Esophagus (tissue), 2 donors: ENCODE data around the gene SIGLEC7. TPM values are rescaled to one million over a fixed set of nuclear protein-coding genes. Genes with fewer than 3 reads are reported as not detected.

Source experiments
- H3K27ac ChIP-seq, 2 donors: one replicate each; pipeline ENCODE4 v1.5.1; 2013; ENCODE audit warnings: low read depth in 2 of 2, mild to moderate bottlenecking in 2 of 2, inconsistent platforms in 1 of 2, low read length in 1 of 2, moderate library complexity in 1 of 2
- H3K27me3 ChIP-seq, 2 donors: one replicate each; pipeline ENCODE4 v1.6.1; 2013; ENCODE audit warnings: low read length in 2 of 2, control low read depth in 1 of 2, mild to moderate bottlenecking in 1 of 2; ENCODE audit not compliant: insufficient read depth in 2 of 2, control insufficient read depth in 1 of 2
- H3K36me3 ChIP-seq, 2 donors: one replicate each; pipeline ENCODE4 v1.6.1; 2013; ENCODE audit warnings: low read length in 1 of 2; ENCODE audit not compliant: control insufficient read depth in 2 of 2, insufficient read depth in 2 of 2
- H3K4me1 ChIP-seq, 2 donors: one replicate each; pipeline ENCODE4 v1.6.1; 2013; ENCODE audit warnings: low read length in 1 of 2; ENCODE audit not compliant: control insufficient read depth in 2 of 2, insufficient read depth in 2 of 2
- H3K4me3 ChIP-seq, 2 donors: one replicate each; pipeline ENCODE4 v1.5.1; 2013; ENCODE audit warnings: low read length in 2 of 2, mild to moderate bottlenecking in 2 of 2, low read depth in 1 of 2, moderate library complexity in 1 of 2
- H3K9me3 ChIP-seq, 2 donors: one replicate each; pipeline ENCODE4 v1.6.1; 2013; ENCODE audit warnings: mild to moderate bottlenecking in 2 of 2, low read depth in 1 of 2, low read length in 1 of 2, moderate library complexity in 1 of 2; ENCODE audit not compliant: control insufficient read depth in 2 of 2, insufficient read depth in 1 of 2
- WGBS, 2 donors: extraction: QIAGEN DNeasy Blood & Tissue Kit; methylation state at CpG; one replicate each; pipeline ENCODE4 v1.1.7; 2013; 5-methylcytosine and 5-hydroxymethylcytosine counted together
- polyA plus RNA-seq, 2 donors: library from polyadenylated mRNA; stranded (reverse); fragments of 200-250 nt; gene quantifications; one replicate each; pipeline ENCODE4 v1.2.3, GENCODE V29; 2013
- donor health status: healthy with polysubstance abuse.
- donor health status: Bipolar disorder and iron deficiency.

SIGLEC7 gene
- polyA plus RNA-seq, 2 donors, result 0.12 to 0.18 TPM

- WGBS, 2 donors, result 81 to 87% methylated on average over 9 of the region's 9 CpGs
- H3K4me3 ChIP-seq, result no peak overlapping the region
- no peaks in the 10 kb centered on the region for H3K4me1 ChIP-seq
- no peak overlapping the region for H3K27ac ChIP-seq
- no peaks in the 10 kb centered on the region for H3K27me3 ChIP-seq
- no peaks in the 10 kb centered on the region for H3K9me3 ChIP-seq
- no peaks in the 10 kb centered on the region for H3K36me3 ChIP-seq
Observed at GRCh38 chr19:51192689-51193088, 50.6 kb downstream of the SIGLEC7 start.

- WGBS, 2 donors, result 50 to 56% methylated on average over 18 to 21 of the region's 21 CpGs
- no peak overlapping the region for H3K4me3 ChIP-seq
- no peaks in the 10 kb centered on the region for H3K4me1 ChIP-seq
- no peaks in the 10 kb centered on the region for H3K27me3 ChIP-seq
- H3K36me3 ChIP-seq, result no peaks in the 10 kb centered on the region
- H3K9me3 ChIP-seq, result no peaks in the 10 kb centered on the region
- H3K27ac ChIP-seq, result no peak overlapping the region
Observed at GRCh38 chr19:51194527-51195315, 52.6 kb downstream of the SIGLEC7 start.

- Histone ChIP-seq H3K27me3 (no peaks in the 10 kb centered on the region), H3K9me3 (no peaks in the 10 kb centered on the region), H3K36me3 (no peaks in the 10 kb centered on the region), H3K4me1 (no peaks in the 10 kb centered on the region), H3K27ac (no peak overlapping the region), H3K4me3 (no peak overlapping the region)
- 88 to 89% methylated on average over 9 of the region's 9 CpGs for WGBS, 2 donors
Observed at GRCh38 chr19:51195316-51195586, 53.1 kb downstream of the SIGLEC7 start.

DNA sequence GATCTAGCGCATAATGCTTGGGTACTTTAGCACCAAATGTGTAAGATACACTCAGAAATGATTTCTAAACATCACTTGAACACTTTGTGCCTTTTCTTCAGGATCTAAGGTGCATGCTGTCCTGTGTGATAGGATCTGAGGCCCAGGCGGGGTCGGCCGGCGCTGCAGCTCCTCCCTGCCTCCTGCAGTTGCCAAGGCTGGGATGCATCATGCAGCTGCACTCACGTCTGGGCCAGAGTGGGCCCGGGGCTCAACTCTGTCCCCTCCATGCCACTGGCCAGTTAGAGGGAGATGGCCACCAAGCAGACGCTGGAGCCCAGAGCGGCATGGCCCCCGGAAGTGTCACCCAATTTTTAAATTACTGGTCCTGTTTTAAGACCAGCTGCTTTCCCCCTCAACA lies 53.5 kb downstream of the SIGLEC7 start:
- no peaks in the 10 kb centered on the region for H3K4me1 ChIP-seq
- no peak overlapping the region for H3K27ac ChIP-seq
- H3K27me3 ChIP-seq, result no peaks in the 10 kb centered on the region
- no peak overlapping the region for H3K4me3 ChIP-seq
- no peaks in the 10 kb centered on the region for H3K36me3 ChIP-seq
- WGBS, 2 donors, result 86 to 87% methylated on average over 10 of the region's 10 CpGs
- no peaks in the 10 kb centered on the region for H3K9me3 ChIP-seq

- Histone ChIP-seq H3K4me1 (no peaks in the 10 kb centered on the region), H3K36me3 (no peaks in the 10 kb centered on the region), H3K9me3 (no peaks in the 10 kb centered on the region), H3K27ac (no peak overlapping the region), H3K27me3 (no peaks in the 10 kb centered on the region), H3K4me3 (no peak overlapping the region)
- 54 to 56% methylated on average over 5 of the region's 5 CpGs for WGBS, 2 donors
Observed at GRCh38 chr19:51196181-51196580, 54.1 kb downstream of the SIGLEC7 start.

DNA sequence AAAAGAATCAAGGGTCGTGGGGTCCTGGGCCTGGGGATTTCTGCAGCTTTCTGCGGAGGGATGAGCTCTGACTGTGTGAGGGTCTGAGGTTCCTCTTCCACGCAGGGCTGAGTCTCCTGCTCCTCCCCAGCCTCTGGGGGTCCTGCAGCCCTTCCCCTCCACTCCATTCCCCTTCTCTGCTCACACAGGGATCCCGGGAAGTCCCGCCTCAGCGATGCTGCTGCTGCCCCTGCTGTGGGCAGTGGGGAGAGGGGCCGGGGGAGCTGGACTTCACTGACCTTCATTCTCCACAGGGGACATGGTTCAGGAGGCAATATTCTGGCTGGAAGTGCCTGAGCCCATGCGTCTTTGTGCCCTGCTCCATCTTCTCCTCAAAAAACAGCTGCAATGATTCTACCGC lies 56.5 kb downstream of the SIGLEC7 start:
- no peaks in the 10 kb centered on the region for H3K27me3 ChIP-seq

DNA sequence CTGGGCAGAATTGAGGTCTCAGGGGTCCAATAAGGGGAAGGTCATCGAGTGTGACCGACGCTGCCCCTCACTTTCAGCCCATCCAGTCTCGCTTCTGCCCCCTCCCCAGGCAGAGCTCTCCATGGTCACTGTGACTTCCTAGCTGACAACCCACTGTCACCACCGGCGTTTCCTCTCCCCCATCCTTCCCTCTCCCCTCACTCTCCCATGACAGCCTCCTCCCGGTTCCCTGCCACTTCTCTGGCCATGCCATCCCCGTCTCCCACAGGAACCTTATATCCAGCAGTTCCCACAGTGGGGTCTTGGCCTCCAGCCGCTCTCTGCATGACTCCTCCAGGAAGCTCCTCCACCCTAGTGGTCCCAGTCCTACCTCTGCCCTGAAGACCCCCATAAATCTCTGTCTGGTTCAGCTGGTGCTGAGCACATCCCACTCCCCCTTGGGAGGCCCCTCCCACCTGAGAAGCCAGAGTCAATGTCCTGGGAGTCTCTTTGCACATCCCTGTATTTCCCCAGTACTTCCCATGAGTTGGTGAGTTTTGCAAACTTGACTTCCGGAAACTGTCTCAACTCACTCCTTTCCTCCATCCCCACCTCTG lies 58.1 kb downstream of the SIGLEC7 start:
- Histone ChIP-seq H3K4me3 (no peak overlapping the region), H3K27me3 (no peaks in the 10 kb centered on the region)

More for the DNA sequence above, 56.5 kb downstream of the SIGLEC7 start:
- no peaks in the 10 kb centered on the region for H3K9me3 ChIP-seq
- WGBS, 2 donors, result 77 to 83% methylated on average over 9 of the region's 9 CpGs
- no peak overlapping the region for H3K4me3 ChIP-seq
- no peak overlapping the region for H3K27ac ChIP-seq
- no peaks in the 10 kb centered on the region for H3K4me1 ChIP-seq
- H3K36me3 ChIP-seq, result no peaks in the 10 kb centered on the region

DNA sequence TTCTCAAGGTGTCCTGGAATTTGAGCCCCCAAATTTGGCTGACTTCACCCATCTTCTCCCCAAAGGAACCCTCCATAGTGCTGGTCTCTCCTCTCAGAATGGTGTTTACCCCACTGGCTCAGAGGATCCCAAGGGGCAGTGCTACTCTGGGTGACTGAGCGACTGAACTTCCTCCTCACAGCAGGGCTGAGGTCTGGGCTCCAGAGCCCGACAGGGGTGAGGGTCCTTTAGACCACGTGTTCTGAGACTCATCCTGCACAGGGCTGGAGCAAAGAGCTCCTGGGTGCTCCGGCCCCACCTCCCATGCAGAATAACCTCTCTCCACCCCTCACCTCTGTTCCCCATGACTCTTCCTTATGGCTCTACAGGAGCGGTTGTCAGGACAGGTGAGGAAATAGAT lies 59.6 kb downstream of the SIGLEC7 start:
- no peaks in the 10 kb centered on the region for H3K4me1 ChIP-seq
- H3K27ac ChIP-seq, result no peak overlapping the region
- 57 to 65% methylated on average over 5 of the region's 5 CpGs for WGBS, 2 donors
- H3K36me3 ChIP-seq, result no peaks in the 10 kb centered on the region
- no peaks in the 10 kb centered on the region for H3K27me3 ChIP-seq
- no peaks in the 10 kb centered on the region for H3K9me3 ChIP-seq
- no peak overlapping the region for H3K4me3 ChIP-seq

More for the DNA sequence above, 58.1 kb downstream of the SIGLEC7 start:
- Histone ChIP-seq H3K27ac (no peak overlapping the region), H3K36me3 (no peaks in the 10 kb centered on the region), H3K4me1 (no peaks in the 10 kb centered on the region), H3K9me3 (no peaks in the 10 kb centered on the region)
- 75 to 79% methylated on average over 10 of the region's 10 CpGs for WGBS, 2 donors
